Midbrain (tissue), 1 donor: Measurements from ENCODE around the gene ORM2.
"Not testable (repeated sequence)": the region's sequence is repeated elsewhere in the genome, so short reads cannot be mapped to it uniquely, and the experiment has no call there.

Experiments used
- DNase-seq: peaks from one replicate; lab custom pipeline; 2025; lab: John Stamatoyannopoulos, UW

ORM2 gene

GRCh38 chr9:114332474-114333040 is 2.9 kb downstream of the ORM2 start:
- DNase-seq, result not testable (repeated sequence)

GRCh38 chr9:114333718-114334117 is 4.0 kb downstream of the ORM2 start:
- DNase-seq, result not testable (repeated sequence)

- no peak for DNase-seq
Measured at GRCh38 chr9:114334490-114334889, 4.8 kb downstream of the ORM2 start.

GRCh38 chr9:114335745-114336144 is 6.1 kb downstream of the ORM2 start:
- no peak for DNase-seq

- no peak for DNase-seq
Measured at GRCh38 chr9:114336157-114336556, 6.5 kb downstream of the ORM2 start.

GRCh38 chr9:114336699-114337395 is 7.2 kb downstream of the ORM2 start:
- no peak for DNase-seq

GRCh38 chr9:114338187-114338586 is 8.5 kb downstream of the ORM2 start:
- DNase-seq, result no peak

- DNase-seq, result peak; percentile 27
Measured at GRCh38 chr9:114339130-114339908, 9.7 kb downstream of the ORM2 start.

GRCh38 chr9:114341152-114341830 is 11.6 kb downstream of the ORM2 start:
- DNase-seq, result no peak

- DNase-seq, result no peak
Measured at GRCh38 chr9:114341991-114342390, 12.3 kb downstream of the ORM2 start.

- DNase-seq, result no peak
Measured at GRCh38 chr9:114342755-114343440, 13.2 kb downstream of the ORM2 start.

- DNase-seq, result no peak
Measured at GRCh38 chr9:114343471-114344187, 14.0 kb downstream of the ORM2 start.

GRCh38 chr9:114344188-114344566 is 14.5 kb downstream of the ORM2 start:
- DNase-seq, result no peak

GRCh38 chr9:114344692-114345091 is 15.0 kb downstream of the ORM2 start:
- DNase-seq, result no peak

GRCh38 chr9:114345493-114346065 is 15.9 kb downstream of the ORM2 start:
- no peak for DNase-seq

GRCh38 chr9:114346146-114346545 is 16.5 kb downstream of the ORM2 start:
- DNase-seq, result no peak

GRCh38 chr9:114347675-114348074 is 18.0 kb downstream of the ORM2 start:
- DNase-seq, result peak; percentile 65

GRCh38 chr9:114348261-114348905 is 18.7 kb downstream of the ORM2 start:
- no peak for DNase-seq

- no peak for DNase-seq
Measured at GRCh38 chr9:114348906-114349482, 19.3 kb downstream of the ORM2 start.
